ENCODE results near the gene MAGIX.

GRCh38 chrX:49205443-49205842 is 42.9 kb downstream of the MAGIX start:
- TF ChIP-seq RAD21 (IDR thresholded peaks at IDR 0.05; ENCODE audit: low read depth) (no peak), YY1 (IDR thresholded peaks at IDR 0.05; ENCODE audit: low read depth) (no peak)

Data from Ishikawa (cell line).